Retina (tissue), 1 donor: ENCODE measurements around the gene ADPGK.
"Not testable (repeated sequence)": the region's sequence is repeated elsewhere in the genome, so short reads cannot be mapped to it uniquely, and the experiment has no call there.

Source experiments
- DNase-seq: peaks from one replicate; pipeline ENCODE4 v3.0.0-alpha.2; 2016

ADPGK gene

DNA sequence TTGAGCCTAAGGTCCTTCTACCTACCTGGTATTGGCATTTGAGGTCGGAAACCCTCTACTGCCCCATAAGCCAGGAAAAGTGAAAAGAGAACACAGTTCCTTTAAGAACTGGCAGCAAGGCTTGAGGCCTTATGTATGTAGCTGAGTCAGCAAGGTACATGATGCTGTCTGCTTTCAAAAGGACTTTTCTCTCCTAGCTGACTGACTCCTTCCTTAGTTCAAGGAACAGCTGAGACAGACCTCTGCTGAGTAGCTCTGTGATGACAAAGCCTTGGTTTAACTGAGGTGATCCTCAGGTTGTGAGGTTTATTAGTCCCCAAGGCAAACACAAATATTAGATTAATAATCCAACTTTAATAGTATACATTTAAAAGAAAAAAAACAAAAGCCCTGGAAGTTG is 45.8 kb downstream of the ADPGK start:
- DNase-seq, result no peak

GRCh38 chr15:72737061-72737460 is 46.5 kb downstream of the ADPGK start:
- no peak for DNase-seq

- DNase-seq, result no peak
Measured at GRCh38 chr15:72735111-72735510, 48.4 kb downstream of the ADPGK start.

DNA sequence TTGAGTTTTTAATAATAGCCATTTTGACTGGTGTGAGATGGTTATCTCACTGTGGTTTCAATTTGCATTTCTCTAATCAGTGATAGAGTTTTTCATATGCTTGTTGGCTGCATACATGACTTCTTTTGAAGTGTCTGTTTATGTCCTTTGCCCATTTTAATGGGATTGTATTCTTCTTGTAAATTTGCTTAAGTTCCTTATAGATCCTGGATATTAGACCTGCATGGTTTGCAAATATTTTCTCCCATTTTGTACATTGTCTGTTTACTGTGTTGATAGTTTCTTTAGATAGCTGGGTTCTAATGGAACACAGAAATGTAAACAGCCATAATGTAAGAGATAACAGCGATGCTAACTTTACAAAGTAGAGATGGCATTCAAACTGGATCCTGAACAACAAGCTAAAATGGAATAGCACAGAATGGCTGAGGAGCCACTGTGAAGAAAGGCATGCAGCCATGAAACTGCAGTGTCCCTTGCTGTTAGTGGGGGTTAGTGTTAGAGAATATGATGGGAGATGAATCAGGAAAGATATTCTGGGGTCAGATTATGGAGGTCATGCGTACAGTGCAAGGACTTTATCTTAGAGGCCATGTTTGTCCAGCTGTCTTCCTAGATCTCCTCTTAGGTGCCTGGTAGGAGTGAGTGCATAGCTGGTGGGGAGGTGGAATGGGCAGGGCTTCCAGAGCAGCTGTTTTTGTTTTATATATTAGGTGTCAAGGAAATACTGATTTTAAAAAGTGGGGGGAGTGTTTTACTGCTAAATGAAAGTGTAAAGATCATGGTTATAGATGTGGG is 49.4 kb downstream of the ADPGK start:
- DNase-seq, result no peak

GRCh38 chr15:72732516-72732915 is 51.0 kb downstream of the ADPGK start:
- no peak for DNase-seq

- no peak for DNase-seq
Measured at GRCh38 chr15:72732086-72732485, 51.5 kb downstream of the ADPGK start.

- DNase-seq, result no peak
Measured at GRCh38 chr15:72728821-72729220, 54.7 kb downstream of the ADPGK start.

DNA sequence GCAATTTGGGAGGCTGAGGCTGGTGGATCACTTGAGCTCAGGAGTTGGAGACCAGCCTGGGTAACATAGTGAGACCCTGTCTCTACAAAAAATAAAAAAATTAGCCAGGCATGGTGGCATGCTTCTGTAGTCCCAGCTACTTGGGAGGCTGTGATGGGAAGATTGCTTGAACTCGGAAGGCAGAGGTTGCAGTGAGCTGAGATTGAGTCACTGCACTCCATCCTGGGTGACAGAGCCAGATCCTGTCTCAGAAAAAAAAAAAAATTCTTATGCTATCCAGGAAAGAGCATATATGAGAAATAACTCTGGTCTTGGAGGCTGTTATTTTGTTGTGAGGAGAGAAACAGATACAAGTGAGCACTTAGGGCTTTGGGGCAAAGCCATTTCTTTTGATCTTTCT is 55.3 kb downstream of the ADPGK start:
- DNase-seq, result not testable (repeated sequence)

- no peak for DNase-seq
Measured at GRCh38 chr15:72727154-72727553, 56.4 kb downstream of the ADPGK start.

DNA sequence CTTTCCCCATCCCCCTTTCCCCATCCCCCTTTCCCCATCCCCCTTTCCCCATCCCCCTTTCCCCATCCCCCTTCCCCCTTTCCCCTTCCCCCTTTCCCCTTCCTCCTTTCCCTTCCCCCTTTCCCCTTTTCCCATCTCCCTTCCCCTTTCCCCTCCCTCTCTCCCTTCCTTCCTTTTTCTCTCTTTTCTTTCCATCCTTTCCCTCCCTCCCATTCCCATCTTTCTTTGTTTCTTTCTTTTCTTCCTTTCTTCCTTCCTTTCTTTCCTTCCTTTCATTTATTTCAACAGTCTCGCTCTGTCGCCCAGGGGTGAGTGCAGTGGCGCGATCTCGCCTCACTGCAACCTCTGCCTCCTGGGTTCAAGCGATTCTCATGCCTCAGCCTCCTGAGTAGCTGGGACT is 57.7 kb downstream of the ADPGK start:
- DNase-seq, result not testable (repeated sequence)

DNA sequence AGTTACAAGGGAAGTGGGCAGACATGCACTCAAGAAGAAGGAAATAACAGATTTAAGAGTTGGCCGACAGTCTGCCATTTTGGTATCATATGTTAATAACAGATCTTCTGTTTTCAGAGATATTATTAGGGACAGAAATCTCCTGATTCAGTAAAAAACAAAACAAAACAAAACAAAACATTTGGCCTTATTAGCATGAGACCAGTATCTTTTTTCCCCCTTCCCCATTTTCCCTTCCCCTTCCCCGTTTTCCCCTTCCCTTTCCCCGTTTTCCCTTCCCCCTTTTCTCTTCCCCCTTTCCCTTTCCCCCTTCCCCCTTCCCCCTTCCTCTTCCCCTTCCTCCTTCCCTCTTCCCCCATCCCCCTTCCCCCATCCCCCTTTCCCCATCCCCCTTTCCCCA is 58.1 kb downstream of the ADPGK start:
- DNase-seq, result no peak

DNA sequence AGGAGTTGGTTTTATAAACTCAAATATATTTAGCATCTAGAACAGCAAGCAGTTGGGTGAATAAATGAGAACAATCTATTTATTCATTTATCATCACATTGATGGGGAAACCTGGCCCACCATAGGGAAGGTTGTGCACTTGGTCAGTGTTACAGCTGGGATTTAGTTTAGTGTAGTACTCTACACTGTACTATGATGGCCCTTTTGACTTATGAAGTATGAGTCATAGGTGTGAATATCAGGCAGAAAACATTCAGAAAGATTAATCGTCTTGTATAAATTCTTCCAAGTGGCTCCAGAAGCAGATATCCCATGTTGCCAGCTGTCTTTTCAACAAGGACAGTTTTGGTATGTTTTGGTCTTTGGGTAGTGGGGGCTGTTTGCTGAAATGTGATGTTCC is 59.5 kb downstream of the ADPGK start:
- no peak for DNase-seq

DNA sequence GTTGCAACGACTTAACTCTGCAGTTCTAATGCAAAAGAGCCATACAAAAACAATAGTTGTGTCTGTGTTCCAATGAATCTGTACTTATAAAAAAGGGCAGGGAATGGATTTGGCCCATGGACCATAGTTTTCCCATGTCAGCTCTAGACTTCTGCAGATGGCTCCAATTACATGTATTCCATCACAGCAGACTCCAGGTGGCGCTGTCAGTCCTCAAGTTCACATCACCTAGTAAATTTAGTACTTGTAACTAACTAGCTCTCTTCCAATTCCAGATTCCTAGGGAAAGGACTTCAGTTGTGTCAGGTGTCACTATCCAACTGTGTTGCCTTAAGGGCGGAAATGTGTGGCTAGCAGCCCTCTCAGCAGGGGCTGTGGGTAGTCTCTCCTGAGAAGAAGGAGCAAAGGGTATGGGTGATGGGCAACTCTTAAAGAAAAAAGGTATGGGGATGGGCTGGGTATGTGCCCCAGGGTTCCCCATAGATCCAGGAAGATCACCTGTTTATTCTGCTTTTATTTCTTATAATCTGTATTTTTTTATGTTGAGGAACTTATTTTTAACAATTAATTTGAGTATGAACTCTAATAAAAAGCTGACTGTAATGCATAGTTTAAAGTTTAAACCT is 61.4 kb downstream of the ADPGK start:
- DNase-seq, result peak; percentile 29

DNA sequence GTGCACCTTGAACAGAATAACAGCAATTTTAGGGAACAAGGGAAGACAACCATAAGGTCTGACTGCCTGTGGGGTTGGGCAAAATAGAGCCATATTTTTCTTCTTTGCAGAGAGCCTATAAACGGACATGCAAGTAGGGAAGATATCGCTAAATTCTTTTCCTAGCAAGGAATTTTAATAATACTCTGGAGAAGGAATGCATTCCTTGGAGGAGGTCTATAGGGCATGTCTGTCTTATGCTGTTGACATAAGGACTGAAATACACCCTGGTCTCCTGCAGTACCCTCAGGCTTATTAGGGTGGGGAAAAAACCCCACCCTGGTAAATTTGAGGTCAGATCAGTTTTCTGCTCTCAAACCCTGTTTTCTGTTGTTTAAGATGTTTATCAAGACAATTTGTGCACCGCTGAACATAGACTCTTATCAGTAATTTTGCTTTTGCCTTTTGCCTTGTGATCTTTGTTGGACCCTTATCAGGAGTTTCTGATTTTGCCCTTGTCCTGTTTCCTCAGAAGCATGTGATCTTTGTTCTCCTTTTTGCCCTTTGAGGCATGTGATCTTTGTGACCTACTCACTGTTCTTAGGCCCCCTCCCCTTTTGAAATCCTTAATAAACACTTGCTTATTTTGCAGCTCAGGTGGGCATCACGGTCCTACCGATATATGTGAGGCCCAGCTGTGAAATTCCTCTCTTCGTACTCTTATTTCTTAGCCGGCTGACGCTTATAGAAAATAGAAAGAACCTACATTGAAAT is 74.8 kb downstream of the ADPGK start:
- DNase-seq, result not testable (repeated sequence)

GRCh38 chr15:72706266-72706665 is 77.3 kb downstream of the ADPGK start:
- no peak for DNase-seq
